HEK293 (cell line): ENCODE data around the gene SARNP.

Experiments used
- HOXD13 ChIP-seq: sonication (generic); formaldehyde crosslinking; IDR thresholded peaks from 2 replicates; pipeline ENCODE4 v1.8.0; 2022; ENCODE audit warnings: missing genetic modification reagents, borderline replicate concordance
- MYNN ChIP-seq: fragments of 450-650 bp; formaldehyde crosslinking; IDR thresholded peaks from 2 replicates; pipeline ENCODE4 v1.5.1; 2016; ENCODE audit warnings: missing biosample characterization, missing genetic modification characterization, borderline replicate concordance
- YY1 ChIP-seq: fragments of 450-650 bp; formaldehyde crosslinking; IDR thresholded peaks from 2 replicates; pipeline ENCODE4 v1.5.1; 2018; ENCODE audit warnings: missing biosample characterization, missing genetic modification characterization
- ZNF133 ChIP-seq: fragments of 450-650 bp; formaldehyde crosslinking; IDR thresholded peaks from 2 replicates; pipeline ENCODE4 v1.5.1; 2016; ENCODE audit warnings: missing biosample characterization, missing genetic modification characterization
- ZNF211 ChIP-seq: fragments of 450-650 bp; formaldehyde crosslinking; IDR thresholded peaks from 2 replicates; pipeline ENCODE4 v1.5.1; 2016; ENCODE audit warnings: low read depth, missing biosample characterization, missing genetic modification characterization
- ZNF350 ChIP-seq: fragments of 450-650 bp; formaldehyde crosslinking; IDR thresholded peaks from 2 replicates; pipeline ENCODE4 v1.5.0; 2017; ENCODE audit warnings: missing biosample characterization, mild to moderate bottlenecking, missing genetic modification characterization
- TF ChIP-seq, protein P1 (sequence below): fragments of 450-650 bp; formaldehyde crosslinking; IDR thresholded peaks from 2 replicates; pipeline ENCODE4 v1.5.1; 2016; ENCODE audit warnings: missing biosample characterization, missing genetic modification characterization
- TF ChIP-seq, protein P2 (sequence below): fragments of 450-650 bp; formaldehyde crosslinking; IDR thresholded peaks from 2 replicates; pipeline ENCODE4 v1.5.1; 2016; ENCODE audit warnings: missing biosample characterization, missing genetic modification characterization
- TF ChIP-seq, protein P3 (sequence below): fragments of 450-650 bp; formaldehyde crosslinking; IDR thresholded peaks from 2 replicates; pipeline ENCODE4 v1.5.1; 2016; ENCODE audit warnings: missing biosample characterization, missing genetic modification characterization

- TF ChIP-seq ZNF211 (tag by site-specific recombination) = no peak
- TF ChIP-seq, protein P1, sequence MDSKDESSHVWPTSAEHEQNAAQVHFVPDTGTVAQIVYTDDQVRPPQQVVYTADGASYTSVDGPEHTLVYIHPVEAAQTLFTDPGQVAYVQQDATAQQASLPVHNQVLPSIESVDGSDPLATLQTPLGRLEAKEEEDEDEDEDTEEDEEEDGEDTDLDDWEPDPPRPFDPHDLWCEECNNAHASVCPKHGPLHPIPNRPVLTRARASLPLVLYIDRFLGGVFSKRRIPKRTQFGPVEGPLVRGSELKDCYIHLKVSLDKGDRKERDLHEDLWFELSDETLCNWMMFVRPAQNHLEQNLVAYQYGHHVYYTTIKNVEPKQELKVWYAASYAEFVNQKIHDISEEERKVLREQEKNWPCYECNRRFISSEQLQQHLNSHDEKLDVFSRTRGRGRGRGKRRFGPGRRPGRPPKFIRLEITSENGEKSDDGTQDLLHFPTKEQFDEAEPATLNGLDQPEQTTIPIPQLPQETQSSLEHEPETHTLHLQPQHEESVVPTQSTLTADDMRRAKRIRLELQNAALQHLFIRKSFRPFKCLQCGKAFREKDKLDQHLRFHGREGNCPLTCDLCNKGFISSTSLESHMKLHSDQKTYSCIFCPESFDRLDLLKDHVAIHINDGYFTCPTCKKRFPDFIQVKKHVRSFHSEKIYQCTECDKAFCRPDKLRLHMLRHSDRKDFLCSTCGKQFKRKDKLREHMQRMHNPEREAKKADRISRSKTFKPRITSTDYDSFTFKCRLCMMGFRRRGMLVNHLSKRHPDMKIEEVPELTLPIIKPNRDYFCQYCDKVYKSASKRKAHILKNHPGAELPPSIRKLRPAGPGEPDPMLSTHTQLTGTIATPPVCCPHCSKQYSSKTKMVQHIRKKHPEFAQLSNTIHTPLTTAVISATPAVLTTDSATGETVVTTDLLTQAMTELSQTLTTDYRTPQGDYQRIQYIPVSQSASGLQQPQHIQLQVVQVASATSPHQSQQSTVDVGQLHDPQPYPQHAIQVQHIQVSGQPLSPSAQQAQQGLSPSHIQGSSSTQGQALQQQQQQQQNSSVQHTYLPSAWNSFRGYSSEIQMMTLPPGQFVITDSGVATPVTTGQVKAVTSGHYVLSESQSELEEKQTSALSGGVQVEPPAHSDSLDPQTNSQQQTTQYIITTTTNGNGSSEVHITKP (tag by site-specific recombination) = no peak
- TF ChIP-seq, protein P2, sequence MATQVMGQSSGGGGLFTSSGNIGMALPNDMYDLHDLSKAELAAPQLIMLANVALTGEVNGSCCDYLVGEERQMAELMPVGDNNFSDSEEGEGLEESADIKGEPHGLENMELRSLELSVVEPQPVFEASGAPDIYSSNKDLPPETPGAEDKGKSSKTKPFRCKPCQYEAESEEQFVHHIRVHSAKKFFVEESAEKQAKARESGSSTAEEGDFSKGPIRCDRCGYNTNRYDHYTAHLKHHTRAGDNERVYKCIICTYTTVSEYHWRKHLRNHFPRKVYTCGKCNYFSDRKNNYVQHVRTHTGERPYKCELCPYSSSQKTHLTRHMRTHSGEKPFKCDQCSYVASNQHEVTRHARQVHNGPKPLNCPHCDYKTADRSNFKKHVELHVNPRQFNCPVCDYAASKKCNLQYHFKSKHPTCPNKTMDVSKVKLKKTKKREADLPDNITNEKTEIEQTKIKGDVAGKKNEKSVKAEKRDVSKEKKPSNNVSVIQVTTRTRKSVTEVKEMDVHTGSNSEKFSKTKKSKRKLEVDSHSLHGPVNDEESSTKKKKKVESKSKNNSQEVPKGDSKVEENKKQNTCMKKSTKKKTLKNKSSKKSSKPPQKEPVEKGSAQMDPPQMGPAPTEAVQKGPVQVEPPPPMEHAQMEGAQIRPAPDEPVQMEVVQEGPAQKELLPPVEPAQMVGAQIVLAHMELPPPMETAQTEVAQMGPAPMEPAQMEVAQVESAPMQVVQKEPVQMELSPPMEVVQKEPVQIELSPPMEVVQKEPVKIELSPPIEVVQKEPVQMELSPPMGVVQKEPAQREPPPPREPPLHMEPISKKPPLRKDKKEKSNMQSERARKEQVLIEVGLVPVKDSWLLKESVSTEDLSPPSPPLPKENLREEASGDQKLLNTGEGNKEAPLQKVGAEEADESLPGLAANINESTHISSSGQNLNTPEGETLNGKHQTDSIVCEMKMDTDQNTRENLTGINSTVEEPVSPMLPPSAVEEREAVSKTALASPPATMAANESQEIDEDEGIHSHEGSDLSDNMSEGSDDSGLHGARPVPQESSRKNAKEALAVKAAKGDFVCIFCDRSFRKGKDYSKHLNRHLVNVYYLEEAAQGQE (tag by site-specific recombination) = no peak
- TF ChIP-seq, protein P3, sequence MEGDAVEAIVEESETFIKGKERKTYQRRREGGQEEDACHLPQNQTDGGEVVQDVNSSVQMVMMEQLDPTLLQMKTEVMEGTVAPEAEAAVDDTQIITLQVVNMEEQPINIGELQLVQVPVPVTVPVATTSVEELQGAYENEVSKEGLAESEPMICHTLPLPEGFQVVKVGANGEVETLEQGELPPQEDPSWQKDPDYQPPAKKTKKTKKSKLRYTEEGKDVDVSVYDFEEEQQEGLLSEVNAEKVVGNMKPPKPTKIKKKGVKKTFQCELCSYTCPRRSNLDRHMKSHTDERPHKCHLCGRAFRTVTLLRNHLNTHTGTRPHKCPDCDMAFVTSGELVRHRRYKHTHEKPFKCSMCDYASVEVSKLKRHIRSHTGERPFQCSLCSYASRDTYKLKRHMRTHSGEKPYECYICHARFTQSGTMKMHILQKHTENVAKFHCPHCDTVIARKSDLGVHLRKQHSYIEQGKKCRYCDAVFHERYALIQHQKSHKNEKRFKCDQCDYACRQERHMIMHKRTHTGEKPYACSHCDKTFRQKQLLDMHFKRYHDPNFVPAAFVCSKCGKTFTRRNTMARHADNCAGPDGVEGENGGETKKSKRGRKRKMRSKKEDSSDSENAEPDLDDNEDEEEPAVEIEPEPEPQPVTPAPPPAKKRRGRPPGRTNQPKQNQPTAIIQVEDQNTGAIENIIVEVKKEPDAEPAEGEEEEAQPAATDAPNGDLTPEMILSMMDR (tag by site-specific recombination) = no peak
- no peak for TF ChIP-seq YY1 (tag by site-specific recombination)
- TF ChIP-seq ZNF133 (tag by site-specific recombination) = no peak
- TF ChIP-seq ZNF350 (tag by site-specific recombination) = no peak
- TF ChIP-seq MYNN = no peak
- no peak for TF ChIP-seq HOXD13 (CRISPR knock-in tag)
Observed at GRCh38 chr12:55724940-55725309, 92.6 kb downstream of the SARNP start.
